HCT116 (cell line): ENCODE data around the gene OMP. TPM values are rescaled to one million over a fixed set of nuclear protein-coding genes. Genes with fewer than 3 reads are reported as not detected.

ENCODE experiments used
- ATAC-seq: fragments of 200-7000 bp; cut with Tn5 transposase; 2 replicates; pipeline ENCODE4 v1.9.1; 2020; ENCODE audit warnings: mild to moderate bottlenecking, moderate library complexity
- BruUV-seq: library from RNA; stranded (reverse); fragments of 400-500 nt; replicated peaks from 2 replicates; lab custom pipeline; 2021; lab: Mats Ljungman, UMichigan
- CTCF ChIA-PET: fragments of 300-600 bp; sonication (Branson Sonifier 250); formaldehyde crosslinking; loops from one replicate; lab custom pipeline; 2021; ENCODE audit warnings: antibody characterized with exemption; lab: Charles Lee
- POLR2A ChIA-PET: fragments of 300-600, 350-600 bp; sonication (Branson Sonifier 250); formaldehyde crosslinking; loops from one replicate; lab custom pipeline; 2021; ENCODE audit warnings: antibody characterized with exemption; lab: Charles Lee
- RAD21 ChIA-PET, 2 experiments: fragments of 300-600 bp; sonication (Branson Sonifier 250); formaldehyde crosslinking; loops; one replicate each; lab custom pipeline; 2023; ENCODE audit warnings: low total read pairs in 2 of 2; ENCODE audit not compliant: uncharacterized antibody in 2 of 2, unreplicated experiment in 2 of 2, low non-redundant PET in 1 of 2; lab: Charles Lee
- DNase-seq: peaks from one replicate; pipeline ENCODE4 v3.0.0-alpha.2; 2010; ENCODE audit warnings: low read depth, low spot score
- H2AFZ ChIP-seq: fragments of 200-600 bp; shearing (Covaris generic), sonication (generic); 2 replicates; pipeline ENCODE4 v1.6.1; 2017; ENCODE audit warnings: low read depth, mixed run types, mixed read lengths, antibody characterized with exemption, low read length; ENCODE audit not compliant: poor library complexity, severe bottlenecking
- H3K27ac ChIP-seq: 2 replicates; pipeline ENCODE4 v1.5.1; 2012; ENCODE audit warnings: low read depth, low read length
- H3K27me3 ChIP-seq: fragments of 200-600 bp; sonication (generic); 2 replicates; pipeline ENCODE4 v1.6.1; 2016; ENCODE audit warnings: mixed run types, low read length, mixed read lengths; ENCODE audit not compliant: insufficient read depth
- H3K36me3 ChIP-seq, 2 experiments: fragments of 200-500 bp in 1 of 2; fragments of 200-600 bp in 1 of 2; sonication (Bioruptor generic) in 1 of 2; sonication (generic) in 1 of 2; 2 replicates each; pipeline versions ENCODE4 v1.5.1 to v1.6.1; 2014 to 2016; ENCODE audit warnings: low read length in 2 of 2, inconsistent platforms in 1 of 2, mixed read lengths in 1 of 2, mixed run types in 1 of 2; ENCODE audit not compliant: insufficient read depth in 2 of 2, control insufficient read depth in 1 of 2
- H3K4me1 ChIP-seq, 2 experiments: fragments of 200-600 bp in 1 of 2; sonication (generic) in 1 of 2; 2 replicates each; pipeline versions ENCODE4 v1.5.1 to v1.6.1; 2012 to 2017; ENCODE audit warnings: low read length in 2 of 2, inconsistent platforms in 1 of 2, mild to moderate bottlenecking in 1 of 2, mixed read lengths in 1 of 2, mixed run types in 1 of 2, moderate library complexity in 1 of 2; ENCODE audit not compliant: insufficient read depth in 2 of 2, control insufficient read depth in 1 of 2
- H3K4me2 ChIP-seq: fragments of 200-600 bp; sonication (generic); 2 replicates; pipeline ENCODE4 v1.6.1; 2017; ENCODE audit warnings: mixed run types, low read length, mixed read lengths
- H3K4me3 ChIP-seq, 2 experiments: fragments of 200-600 bp in 1 of 2; sonication (generic) in 1 of 2; replicated peaks in 1 of 2; 2 replicates each; pipeline ENCODE4 v1.5.1; 2011 to 2016; ENCODE audit warnings: low read length in 2 of 2, control low read depth in 1 of 2, low read depth in 1 of 2, mild to moderate bottlenecking in 1 of 2, mixed read lengths in 1 of 2, mixed run types in 1 of 2
- H3K79me2 ChIP-seq: fragments of 200-600 bp; sonication (generic); 2 replicates; pipeline ENCODE4 v1.6.1; 2017; ENCODE audit warnings: mild to moderate bottlenecking, mixed run types, low read length, moderate library complexity, mixed read lengths; ENCODE audit not compliant: insufficient read depth
- H3K9ac ChIP-seq: fragments of 200-600 bp; sonication (generic); 2 replicates; pipeline ENCODE4 v1.6.1; 2016; ENCODE audit warnings: low read length, mixed read lengths
- H3K9me2 ChIP-seq: fragments of 200-600 bp; sonication (generic), shearing (Covaris generic); 2 replicates; pipeline ENCODE4 v1.6.1; 2017; ENCODE audit warnings: mixed run types, mild to moderate bottlenecking, moderate library complexity; ENCODE audit not compliant: insufficient read depth
- H3K9me3 ChIP-seq, 2 experiments: fragments of 200-500 bp in 1 of 2; fragments of 200-600 bp in 1 of 2; sonication (Bioruptor generic) in 1 of 2; sonication (generic) in 1 of 2; 2 replicates each; pipeline ENCODE4 v1.6.1; 2014 to 2017; ENCODE audit warnings: low read length in 2 of 2, mixed read lengths in 2 of 2, inconsistent platforms in 1 of 2, low read depth in 1 of 2, mild to moderate bottlenecking in 1 of 2, mixed run types in 1 of 2, moderate library complexity in 1 of 2; ENCODE audit not compliant: control insufficient read depth in 1 of 2, insufficient read depth in 1 of 2
- H4K20me1 ChIP-seq: fragments of 200-600 bp; sonication (generic), shearing (Covaris generic); 2 replicates; pipeline ENCODE4 v1.6.1; 2017; ENCODE audit warnings: mixed run types, mild to moderate bottlenecking, moderate library complexity; ENCODE audit not compliant: insufficient read depth
- CBX3 ChIP-seq: IDR thresholded peaks from 2 replicates; pipeline ENCODE4 v1.6.1; 2012; ENCODE audit warnings: low read depth
- EGR1 ChIP-seq: IDR thresholded peaks from 2 replicates; pipeline ENCODE4 v1.6.1; 2012; ENCODE audit warnings: low read depth
- EZH2 ChIP-seq: fragments of 200-600 bp; sonication (generic); IDR thresholded peaks from 2 replicates; pipeline ENCODE4 v1.6.1; 2017; ENCODE audit warnings: antibody characterized with exemption, mixed run types
- FOSL1 ChIP-seq: IDR thresholded peaks from 2 replicates; pipeline ENCODE4 v1.6.1; 2012; ENCODE audit warnings: low read depth
- POLR2A ChIP-seq: IDR thresholded peaks from 2 replicates; pipeline ENCODE4 v1.7.0; 2011; ENCODE audit warnings: borderline replicate concordance; ENCODE audit not compliant: insufficient read depth, insufficient read length; ENCODE audit errors: extremely low read depth
- REST ChIP-seq: IDR thresholded peaks from 2 replicates; pipeline ENCODE4 v1.6.1; 2012; ENCODE audit warnings: low read depth
- SRF ChIP-seq: IDR thresholded peaks from 2 replicates; pipeline ENCODE4 v1.6.1; 2012; ENCODE audit warnings: low read depth
- YY1 ChIP-seq: IDR thresholded peaks from 2 replicates; pipeline ENCODE4 v1.6.1; 2011; ENCODE audit warnings: low read length, low read depth, moderate library complexity, mild to moderate bottlenecking; ENCODE audit not compliant: insufficient replicate concordance; ENCODE audit errors: extremely low read depth
- intact Hi-C: fragments of 100-400 bp; cut with micrococcal nuclease; formaldehyde crosslinking; loops from 2 replicates; pipeline ENCODE4 v1.10.0; 2022
- total RNA-seq: library from RNA; stranded (reverse); gene quantifications from one replicate; pipeline ENCODE4 v1.2.1, GENCODE V29; 2021; ENCODE audit not compliant: unreplicated experiment
- TF ChIP-seq, protein P1 (sequence below), 3 experiments: fragments of 200-600 bp in 1 of 3; sonication (generic) in 1 of 3; IDR thresholded peaks in 2 of 3; conservative IDR thresholded peaks in 1 of 3; 2 replicates each; pipeline ENCODE4 v1.5.1; 2012 to 2017; ENCODE audit warnings: low read depth in 2 of 3, low read length in 2 of 3, antibody characterized with exemption in 1 of 3, borderline replicate concordance in 1 of 3, control low read depth in 1 of 3, mild to moderate bottlenecking in 1 of 3, mixed read lengths in 1 of 3, mixed run types in 1 of 3, moderate library complexity in 1 of 3; ENCODE audit not compliant: insufficient read depth in 1 of 3

OMP gene
- total RNA-seq, 1 experiment from 2014 or later: not detected

DNA sequence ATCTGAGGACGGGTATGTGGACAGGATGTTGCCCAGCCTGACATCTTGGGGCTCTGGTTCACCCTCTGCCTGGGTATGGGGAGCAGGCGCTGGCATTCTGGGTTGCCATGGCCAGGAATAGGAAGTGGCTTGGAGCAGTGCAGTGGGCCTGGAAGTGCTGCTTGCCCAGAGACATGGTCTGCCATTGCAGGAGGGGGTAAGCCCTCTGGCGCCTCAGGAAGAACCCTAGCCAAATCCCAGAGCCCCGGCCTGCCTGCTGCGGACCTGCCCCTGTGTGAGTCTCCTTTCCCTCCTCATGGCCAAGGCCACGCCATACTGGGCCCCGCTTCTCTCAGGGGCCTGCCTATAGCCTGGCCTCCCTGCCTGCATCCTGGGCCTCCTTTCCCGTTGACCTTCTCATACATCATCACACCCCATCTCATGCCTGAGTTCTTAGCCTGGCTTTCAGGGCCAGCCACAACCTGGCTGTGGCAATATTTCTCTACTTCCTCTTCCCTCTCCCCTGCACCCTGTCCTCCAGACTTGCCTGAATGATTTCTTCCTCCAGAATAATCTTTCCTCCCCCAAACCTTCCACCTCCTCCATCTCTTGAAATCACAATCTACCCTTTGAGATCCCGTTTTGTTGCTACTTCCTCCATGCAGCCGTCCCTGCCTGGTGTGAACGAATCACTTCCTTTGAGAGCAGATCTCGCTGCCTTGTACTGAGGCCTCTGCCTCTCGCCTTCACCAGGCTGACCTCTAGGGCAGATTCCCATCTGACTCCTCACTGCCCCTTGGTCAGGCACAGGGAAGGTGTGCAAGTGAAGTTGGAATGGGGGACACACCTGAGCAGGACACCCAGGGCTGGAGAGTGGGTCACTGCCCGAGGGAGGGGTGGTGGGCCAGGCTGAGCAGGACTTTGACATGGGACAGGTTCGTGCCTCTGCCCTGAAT lies 30.7 kb upstream of the OMP start:
- CTCF ChIA-PET: interaction anchor here (1.8 to 3.5 kb wide), 2 partner anchors 19 to 25 kb away, joined by 8 to 17 read pairs; no protein-coding TSS in a partner anchor
- Histone ChIP-seq H3K27me3 (no peaks in the 10 kb centered on the region), H3K9me3 (no peaks in the 10 kb centered on the region), H3K4me2 (peak overlapping the region; percentile 49), H3K4me1 (peaks cover 28 to 39% of the 10 kb centered on the region in 2 experiments), H3K79me2 (no peaks in the 10 kb centered on the region), H4K20me1 (no peaks in the 10 kb centered on the region), H3K9ac (no peak overlapping the region), H3K9me2 (no peaks in the 10 kb centered on the region), H3K27ac (no peak overlapping the region), H3K36me3 (no peaks in the 10 kb centered on the region), H3K4me3 (no peak overlapping the region), H2AFZ (no peak overlapping the region)
- TF ChIP-seq EZH2 (no peak), YY1 (no peak), FOSL1 (no peak), POLR2A (no peak), SRF (no peak), REST (no peak), CBX3 (no peak), EGR1 (no peak)
- TF ChIP-seq, protein P1, sequence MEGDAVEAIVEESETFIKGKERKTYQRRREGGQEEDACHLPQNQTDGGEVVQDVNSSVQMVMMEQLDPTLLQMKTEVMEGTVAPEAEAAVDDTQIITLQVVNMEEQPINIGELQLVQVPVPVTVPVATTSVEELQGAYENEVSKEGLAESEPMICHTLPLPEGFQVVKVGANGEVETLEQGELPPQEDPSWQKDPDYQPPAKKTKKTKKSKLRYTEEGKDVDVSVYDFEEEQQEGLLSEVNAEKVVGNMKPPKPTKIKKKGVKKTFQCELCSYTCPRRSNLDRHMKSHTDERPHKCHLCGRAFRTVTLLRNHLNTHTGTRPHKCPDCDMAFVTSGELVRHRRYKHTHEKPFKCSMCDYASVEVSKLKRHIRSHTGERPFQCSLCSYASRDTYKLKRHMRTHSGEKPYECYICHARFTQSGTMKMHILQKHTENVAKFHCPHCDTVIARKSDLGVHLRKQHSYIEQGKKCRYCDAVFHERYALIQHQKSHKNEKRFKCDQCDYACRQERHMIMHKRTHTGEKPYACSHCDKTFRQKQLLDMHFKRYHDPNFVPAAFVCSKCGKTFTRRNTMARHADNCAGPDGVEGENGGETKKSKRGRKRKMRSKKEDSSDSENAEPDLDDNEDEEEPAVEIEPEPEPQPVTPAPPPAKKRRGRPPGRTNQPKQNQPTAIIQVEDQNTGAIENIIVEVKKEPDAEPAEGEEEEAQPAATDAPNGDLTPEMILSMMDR (IDR thresholded peaks at IDR 0.05 in 2 of 3, conservative IDR thresholded peaks at IDR 0.05 in 1 of 3; ENCODE audit: borderline replicate concordance in 1 of 3, insufficient read depth in 1 of 3, low read depth in 2 of 3, low read length in 2 of 3): no peak
- RAD21 ChIA-PET: no interaction called here
- POLR2A ChIA-PET: no interaction called here
- intact Hi-C loops: no loop called here
- DNase-seq (no peak), ATAC-seq (no peak)
- BruUV-seq: no TSS peak
